GM19035 (cell line): ENCODE data around the gene POLR2J.
A peak's percentile ranks its signal among the peaks of the same experiment; 100 is the strongest.
"Not testable (repeated sequence)": the region's sequence is repeated elsewhere in the genome, so short reads cannot be mapped to it uniquely, and the experiment has no call there.

Source experiments
- ATAC-seq: cut with Tn5 transposase; IDR thresholded peaks from one replicate; pipeline ENCODE4 v1.9.1; 2021; ENCODE audit not compliant: unreplicated experiment

POLR2J gene

GRCh38 chr7:102494473-102495149 lies 15.9 kb upstream of the POLR2J start:
- peak; percentile 67 for ATAC-seq

GRCh38 chr7:102494026-102494425 lies 15.3 kb upstream of the POLR2J start:
- peak; percentile 14 for ATAC-seq

- ATAC-seq, result peak; percentile 44
Observed at GRCh38 chr7:102493220-102493935, 14.7 kb upstream of the POLR2J start.

- ATAC-seq, result peak; percentile 45
Observed at GRCh38 chr7:102490529-102491075, 11.9 kb upstream of the POLR2J start.

GRCh38 chr7:102484317-102484716 lies 5.6 kb upstream of the POLR2J start:
- not testable (repeated sequence) for ATAC-seq

- ATAC-seq, result not testable (repeated sequence)
Observed at GRCh38 chr7:102481962-102482361, 3.2 kb upstream of the POLR2J start.

- ATAC-seq, result not testable (repeated sequence)
Observed at GRCh38 chr7:102479982-102480637, 1.4 kb upstream of the POLR2J start.

- ATAC-seq, result peak; percentile 38
Observed at GRCh38 chr7:102479209-102479584, 475 bp upstream of the POLR2J start.

- ATAC-seq, result not testable (repeated sequence)
Observed at GRCh38 chr7:102474736-102475435, 3.8 kb downstream of the POLR2J start.

- not testable (repeated sequence) for ATAC-seq
Observed at GRCh38 chr7:102474116-102474515, 4.6 kb downstream of the POLR2J start.

- no peak for ATAC-seq
Observed at GRCh38 chr7:102473271-102473991, 5.3 kb downstream of the POLR2J start.

- no peak for ATAC-seq
Observed at GRCh38 chr7:102472126-102473041, 6.3 kb downstream of the POLR2J start.

GRCh38 chr7:102471791-102472125 lies 7.0 kb downstream of the POLR2J start:
- ATAC-seq, result no peak

- ATAC-seq, result no peak
Observed at GRCh38 chr7:102469972-102470825, 8.5 kb downstream of the POLR2J start.

- no peak for ATAC-seq
Observed at GRCh38 chr7:102469351-102469971, 9.3 kb downstream of the POLR2J start.

- ATAC-seq, result no peak
Observed at GRCh38 chr7:102468478-102469350, 10.0 kb downstream of the POLR2J start.
